ENCODE measurements around the gene CCDC73.

CCDC73 gene

DNA sequence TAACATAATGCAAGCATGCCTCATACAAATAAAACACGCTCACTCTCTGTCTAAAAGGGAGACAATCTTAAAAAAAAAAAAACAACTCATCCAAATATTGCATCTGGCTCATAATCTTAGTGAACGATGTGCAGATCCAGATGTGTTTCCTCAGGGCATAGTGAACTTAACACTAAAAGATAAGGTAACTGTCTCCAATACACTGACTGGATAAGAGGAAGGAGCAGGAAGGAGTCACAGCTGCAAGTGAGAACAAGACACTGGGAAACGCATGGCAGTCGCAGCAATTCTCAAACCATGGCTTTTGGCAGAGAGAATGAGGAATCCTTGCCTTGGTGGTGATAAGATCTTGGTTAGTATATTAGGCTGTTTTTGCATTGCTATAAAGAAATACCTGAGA, 220.0 kb downstream of the CCDC73 start:
- H3K27ac Mint-ChIP-seq = no peak overlapping the region
- H3K36me3 Mint-ChIP-seq (ENCODE audit: low read depth) = no peaks in the 10 kb centered on the region
- H3K4me1 Mint-ChIP-seq (ENCODE audit: low read depth) = no peaks in the 10 kb centered on the region
- no peak overlapping the region for H3K4me3 Mint-ChIP-seq
- H3K9me3 Mint-ChIP-seq = no peaks in the 10 kb centered on the region
- H3K27me3 Mint-ChIP-seq = peaks cover 7% of the 10 kb centered on the region
- no peak for DNase-seq

DNA sequence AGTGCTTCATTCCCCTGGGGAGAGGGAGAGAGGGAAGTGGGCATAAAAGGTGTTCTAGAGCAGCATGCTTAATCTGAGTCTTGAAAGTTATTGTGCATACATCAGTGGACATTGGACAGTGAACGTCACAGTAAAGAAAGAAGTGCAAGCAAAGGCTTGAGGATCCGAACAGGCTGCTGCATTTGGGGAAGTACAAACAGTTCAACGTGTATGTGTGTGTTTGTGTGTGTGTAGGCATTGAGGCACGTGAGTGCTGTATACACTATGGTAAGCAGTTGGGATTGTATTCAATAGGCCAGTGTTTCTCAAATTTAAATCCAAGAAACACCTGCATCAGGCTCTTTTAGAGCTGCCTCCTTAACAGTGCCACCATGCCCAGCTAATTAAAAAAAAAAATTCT, 221.2 kb downstream of the CCDC73 start:
- H3K27ac Mint-ChIP-seq = no peak overlapping the region
- H3K4me1 Mint-ChIP-seq (ENCODE audit: low read depth) = no peaks in the 10 kb centered on the region
- peaks cover 7% of the 10 kb centered on the region for H3K27me3 Mint-ChIP-seq
- no peak overlapping the region for H3K4me3 Mint-ChIP-seq
- H3K36me3 Mint-ChIP-seq (ENCODE audit: low read depth) = no peaks in the 10 kb centered on the region
- no peaks in the 10 kb centered on the region for H3K9me3 Mint-ChIP-seq
- no peak for DNase-seq

DNA sequence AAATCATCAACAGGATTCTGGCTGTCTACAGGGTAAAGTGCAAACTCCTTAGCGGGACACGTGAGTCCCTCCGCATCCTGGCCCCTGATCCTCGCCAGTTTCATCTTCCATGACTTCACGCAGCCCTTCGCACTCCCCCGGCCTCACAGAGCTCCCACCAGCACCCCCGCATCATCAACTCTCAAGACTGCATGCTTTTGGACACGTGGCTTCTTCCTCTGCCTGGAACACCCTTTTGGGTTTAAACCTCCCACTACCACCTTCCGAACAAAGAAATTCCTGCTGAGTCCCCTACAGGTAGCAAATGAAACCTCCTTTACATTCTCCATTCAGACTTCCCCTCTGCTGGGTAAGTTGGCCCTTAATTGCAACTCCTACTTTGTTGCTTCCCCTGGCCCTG, 223.4 kb downstream of the CCDC73 start:
- peaks cover 12% of the 10 kb centered on the region for H3K4me1 Mint-ChIP-seq (ENCODE audit: low read depth)
- no peak overlapping the region for H3K27ac Mint-ChIP-seq
- H3K4me3 Mint-ChIP-seq = no peak overlapping the region
- no peaks in the 10 kb centered on the region for H3K9me3 Mint-ChIP-seq
- no peaks in the 10 kb centered on the region for H3K36me3 Mint-ChIP-seq (ENCODE audit: low read depth)
- peaks cover 7% of the 10 kb centered on the region for H3K27me3 Mint-ChIP-seq
- no peak for DNase-seq

DNA sequence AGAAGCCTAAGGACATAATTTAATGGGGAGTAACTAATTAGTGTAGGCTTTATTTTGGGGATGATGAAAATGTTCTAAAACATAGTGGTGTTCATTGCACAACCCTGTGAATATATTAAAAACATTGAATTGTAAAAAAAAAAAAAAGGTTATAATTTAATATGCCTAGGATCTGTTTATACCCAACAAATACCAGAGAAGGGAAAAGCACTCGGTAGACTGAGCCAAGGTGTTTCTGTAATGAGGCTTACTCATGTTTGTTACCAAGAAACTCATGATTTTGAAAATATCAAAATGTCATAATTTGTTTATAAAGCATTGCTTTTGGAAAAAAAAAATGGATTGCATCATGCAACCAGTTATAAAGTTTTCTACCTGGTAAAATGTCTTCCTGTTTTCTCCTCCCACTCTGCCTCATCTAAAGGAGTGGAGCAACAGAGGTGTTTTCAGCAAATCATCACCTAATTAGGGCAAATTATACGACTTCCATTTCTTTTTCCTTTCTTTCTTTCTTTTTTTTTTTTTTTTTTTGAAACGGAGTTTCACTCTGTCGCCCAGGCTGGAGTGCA, 225.1 kb downstream of the CCDC73 start:
- no peak for DNase-seq
- no peak overlapping the region for H3K4me3 Mint-ChIP-seq

DNA sequence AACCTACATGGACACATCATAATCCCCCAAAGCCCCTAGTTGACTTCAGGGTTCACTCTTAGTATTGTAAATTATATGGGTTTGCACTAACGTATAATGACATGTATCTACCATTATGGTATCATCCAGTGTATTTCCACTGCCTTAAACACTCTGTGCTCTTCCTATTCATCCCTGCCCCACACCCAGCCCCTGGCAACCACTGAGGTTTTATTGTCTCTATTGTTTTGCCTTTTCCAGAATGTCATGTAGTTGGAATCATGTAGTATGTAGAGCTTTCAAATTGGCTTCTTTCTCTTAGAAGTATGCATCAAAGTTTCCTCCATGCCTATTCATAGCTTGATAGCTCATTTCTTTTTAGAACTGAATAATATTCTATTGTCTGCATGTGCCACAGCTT, 227.3 kb downstream of the CCDC73 start:
- H3K27me3 Mint-ChIP-seq = peaks cover 7% of the 10 kb centered on the region
- H3K9me3 Mint-ChIP-seq = no peaks in the 10 kb centered on the region
- H3K4me3 Mint-ChIP-seq = no peak overlapping the region
- DNase-seq = no peak
- H3K4me1 Mint-ChIP-seq (ENCODE audit: low read depth) = peaks cover 12% of the 10 kb centered on the region
- no peak overlapping the region for H3K27ac Mint-ChIP-seq
- no peaks in the 10 kb centered on the region for H3K36me3 Mint-ChIP-seq (ENCODE audit: low read depth)

More for the DNA sequence above, 225.1 kb downstream of the CCDC73 start:
- H3K27ac Mint-ChIP-seq = no peak overlapping the region
- no peaks in the 10 kb centered on the region for H3K9me3 Mint-ChIP-seq
- peaks cover 7% of the 10 kb centered on the region for H3K27me3 Mint-ChIP-seq
- H3K36me3 Mint-ChIP-seq (ENCODE audit: low read depth) = no peaks in the 10 kb centered on the region
- H3K4me1 Mint-ChIP-seq (ENCODE audit: low read depth) = peaks cover 12% of the 10 kb centered on the region

DNA sequence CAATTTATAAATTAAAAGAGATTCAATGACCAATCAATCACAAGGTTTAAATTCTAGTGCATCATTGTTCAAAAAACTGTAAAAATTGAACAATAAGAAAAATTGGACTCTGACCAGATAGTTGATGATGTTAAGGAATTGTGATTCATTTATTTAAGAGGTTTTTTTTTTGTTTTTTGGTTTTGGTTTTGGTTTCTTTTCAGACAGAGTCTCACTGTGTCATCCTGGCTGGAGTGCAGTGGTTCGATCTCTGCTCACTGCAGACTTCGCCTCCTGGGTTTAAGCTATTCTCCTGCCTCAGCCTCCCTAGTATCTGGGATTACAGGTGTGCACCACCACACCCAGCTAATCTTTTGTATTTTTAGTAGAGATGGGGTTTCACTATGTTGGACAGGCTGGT, 227.9 kb downstream of the CCDC73 start:
- H3K36me3 Mint-ChIP-seq (ENCODE audit: low read depth) = no peaks in the 10 kb centered on the region
- no peak for DNase-seq
- H3K4me3 Mint-ChIP-seq = no peak overlapping the region
- peaks cover 12% of the 10 kb centered on the region for H3K4me1 Mint-ChIP-seq (ENCODE audit: low read depth)
- H3K9me3 Mint-ChIP-seq = no peaks in the 10 kb centered on the region
- peaks cover 7% of the 10 kb centered on the region for H3K27me3 Mint-ChIP-seq
- no peak overlapping the region for H3K27ac Mint-ChIP-seq

DNA sequence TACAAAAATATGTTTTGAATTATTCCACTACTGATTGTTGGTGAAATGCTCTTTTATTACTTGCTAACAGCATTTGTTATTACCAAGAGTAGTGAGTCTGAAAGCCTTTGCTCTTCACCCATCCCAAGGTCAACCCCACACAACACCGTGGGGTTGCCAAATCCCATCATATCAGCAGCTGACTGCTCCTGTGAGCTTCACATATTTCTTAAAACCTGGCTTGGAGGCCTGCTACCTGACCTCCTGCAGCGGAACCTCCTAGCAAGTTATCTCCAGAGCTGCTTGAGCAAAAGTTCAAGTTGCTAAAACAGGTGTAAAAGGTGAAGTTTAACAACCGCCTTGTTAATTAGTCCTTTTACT, 230.9 kb downstream of the CCDC73 start:
- Mint-ChIP-seq H3K9me3 (no peaks in the 10 kb centered on the region), H3K4me3 (no peak overlapping the region), H3K27ac (no peak overlapping the region), H3K27me3 (no peaks in the 10 kb centered on the region), H3K4me1 (ENCODE audit: low read depth) (peaks cover 12% of the 10 kb centered on the region), H3K36me3 (ENCODE audit: low read depth) (no peaks in the 10 kb centered on the region)
- DNase-seq = no peak

DNA sequence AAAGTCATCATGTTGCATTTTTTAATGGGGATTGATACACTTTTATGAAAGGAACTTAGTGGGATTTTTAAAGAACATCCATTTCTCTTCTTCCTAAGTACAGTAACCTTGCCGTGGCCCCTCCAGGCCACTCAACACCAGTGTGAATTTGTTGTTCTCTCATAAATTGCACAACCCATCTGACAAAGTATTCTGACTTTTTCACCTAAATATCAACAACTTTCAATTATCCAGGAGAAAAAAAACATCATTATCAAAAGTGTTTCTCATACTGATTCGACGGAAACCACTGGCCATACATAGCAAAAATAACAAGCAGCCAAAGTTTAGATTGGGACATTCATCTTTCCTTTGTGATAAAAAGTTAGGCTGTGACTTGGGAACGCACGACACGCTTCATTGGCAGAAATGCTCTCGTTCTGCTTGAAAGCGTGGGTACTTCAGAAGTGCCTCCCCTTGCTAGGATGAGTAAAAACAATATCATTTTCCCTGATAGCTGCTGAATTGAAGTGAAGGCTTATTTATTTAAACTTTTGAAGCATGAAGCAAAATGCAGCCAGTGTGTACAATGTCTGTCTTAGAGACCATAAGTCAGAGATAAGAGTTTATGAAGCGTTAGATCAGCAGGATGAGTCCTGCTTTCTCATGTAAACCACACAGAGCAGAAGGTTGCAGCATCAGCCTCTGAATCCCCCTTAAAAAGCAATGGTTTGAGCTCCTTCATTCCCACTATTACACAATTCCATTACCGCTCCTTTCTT, 231.4 kb downstream of the CCDC73 start:
- no peaks in the 10 kb centered on the region for H3K36me3 Mint-ChIP-seq (ENCODE audit: low read depth)
- H3K4me1 Mint-ChIP-seq (ENCODE audit: low read depth) = peaks cover 12% of the 10 kb centered on the region
- H3K27ac Mint-ChIP-seq = no peak overlapping the region
- no peak overlapping the region for H3K4me3 Mint-ChIP-seq
- no peaks in the 10 kb centered on the region for H3K27me3 Mint-ChIP-seq
- no peaks in the 10 kb centered on the region for H3K9me3 Mint-ChIP-seq
- DNase-seq = no peak

DNA sequence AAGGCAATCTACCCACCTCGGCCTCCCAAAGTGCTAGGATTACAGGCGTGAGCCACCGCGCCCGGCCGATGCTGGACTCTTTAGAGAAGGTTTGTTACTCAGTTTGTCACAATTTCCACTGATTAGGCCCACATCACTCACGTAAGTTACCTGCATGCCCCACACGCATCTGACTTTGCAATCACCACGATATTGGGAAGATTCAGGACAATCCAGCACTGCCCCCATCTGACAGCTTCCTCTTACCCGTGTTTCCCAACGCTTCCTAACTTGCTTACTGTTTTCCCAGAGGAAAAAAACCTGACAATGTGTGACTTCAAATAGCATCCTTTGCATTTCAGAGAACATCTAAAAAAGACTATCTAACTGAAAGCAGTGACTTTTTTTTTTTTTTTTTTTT, 232.6 kb downstream of the CCDC73 start:
- no peak overlapping the region for H3K4me3 Mint-ChIP-seq
- peaks cover 7% of the 10 kb centered on the region for H3K4me1 Mint-ChIP-seq (ENCODE audit: low read depth)
- no peaks in the 10 kb centered on the region for H3K27me3 Mint-ChIP-seq
- DNase-seq = no peak
- H3K36me3 Mint-ChIP-seq (ENCODE audit: low read depth) = no peaks in the 10 kb centered on the region
- H3K9me3 Mint-ChIP-seq = no peaks in the 10 kb centered on the region
- H3K27ac Mint-ChIP-seq = no peak overlapping the region

DNA sequence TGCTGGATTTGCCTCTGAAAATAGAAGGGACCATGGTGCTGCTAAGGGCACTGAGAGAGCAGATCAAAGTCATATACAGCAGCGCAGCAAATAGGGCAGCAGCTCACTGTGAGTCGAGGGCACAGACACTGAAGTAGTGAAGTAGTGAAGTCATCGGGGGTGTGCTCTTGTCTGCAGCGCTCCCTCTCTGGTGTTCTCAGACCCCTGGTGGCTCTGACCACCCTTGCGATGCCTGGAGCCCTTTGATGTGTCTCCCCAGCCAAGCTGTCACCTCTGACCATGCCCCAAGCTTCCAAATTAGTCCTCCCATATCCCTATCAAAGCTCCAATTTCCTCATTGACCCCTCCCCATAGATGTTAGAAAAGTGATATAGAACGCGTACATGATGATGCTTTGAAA, 238.6 kb downstream of the CCDC73 start:
- Mint-ChIP-seq H3K36me3 (ENCODE audit: low read depth) (no peaks in the 10 kb centered on the region), H3K27ac (no peak overlapping the region), H3K27me3 (peaks cover 3% of the 10 kb centered on the region), H3K4me1 (ENCODE audit: low read depth) (no peaks in the 10 kb centered on the region), H3K9me3 (no peaks in the 10 kb centered on the region), H3K4me3 (no peak overlapping the region)
- no peak for DNase-seq

DNA sequence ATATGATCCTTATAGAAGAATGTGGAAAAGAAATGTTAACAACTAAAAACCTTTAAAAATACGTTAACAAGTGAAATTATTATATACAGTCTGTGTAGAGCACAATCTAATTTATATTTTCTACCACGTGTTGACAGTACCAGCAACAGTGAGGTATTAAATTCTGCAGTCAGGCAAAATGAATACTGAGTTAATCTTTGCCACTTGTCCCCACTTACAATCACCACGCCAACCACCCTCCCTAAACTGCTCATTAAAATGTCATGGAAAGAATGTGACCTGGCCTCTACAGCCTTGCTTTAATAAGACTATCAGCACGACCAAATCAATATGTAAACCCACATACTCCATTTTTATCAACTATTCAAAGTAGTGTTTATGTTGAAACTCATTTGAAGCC, 239.4 kb downstream of the CCDC73 start:
- Mint-ChIP-seq H3K9me3 (no peaks in the 10 kb centered on the region), H3K4me3 (no peak overlapping the region), H3K36me3 (ENCODE audit: low read depth) (no peaks in the 10 kb centered on the region), H3K27ac (no peak overlapping the region), H3K27me3 (peaks cover 6% of the 10 kb centered on the region), H3K4me1 (ENCODE audit: low read depth) (no peaks in the 10 kb centered on the region)
- no peak for DNase-seq

All from activated T-cell treated with anti-CD3 and anti-CD28 coated beads, Interleukin-2, amount 50 U/mL, for 24 hours (primary cell).